Neuronal stem cell (in vitro differentiated cells): ENCODE results near the gene ABHD5. TPM values are rescaled to one million over a fixed set of nuclear protein-coding genes. Genes with fewer than 3 reads are reported as not detected.

Experiments
- DNase-seq: peaks from one replicate; pipeline ENCODE4 v3.0.0-alpha.2; 2013; ENCODE audit warnings: low spot score
- H2AFZ ChIP-seq: one replicate; pipeline ENCODE4 v1.6.1; 2013; ENCODE audit warnings: mild to moderate bottlenecking, low read length, inconsistent platforms
- H2AK5ac ChIP-seq: 2 replicates; pipeline ENCODE4 v1.6.1; 2013; ENCODE audit warnings: low read depth, mild to moderate bottlenecking, inconsistent platforms, low read length, moderate library complexity, mixed read lengths
- H2BK120ac ChIP-seq: 2 replicates; pipeline ENCODE4 v1.6.1; 2013; ENCODE audit warnings: low read depth, mild to moderate bottlenecking, inconsistent platforms, low read length, moderate library complexity, mixed read lengths
- H2BK12ac ChIP-seq: one replicate; pipeline ENCODE4 v1.6.1; 2013; ENCODE audit warnings: low read length, inconsistent platforms
- H2BK15ac ChIP-seq: 2 replicates; pipeline ENCODE4 v1.6.1; 2013; ENCODE audit warnings: mild to moderate bottlenecking, low read length, inconsistent platforms, mixed read lengths
- H2BK5ac ChIP-seq: one replicate; pipeline ENCODE4 v1.6.1; 2013; ENCODE audit warnings: inconsistent platforms, mild to moderate bottlenecking, low read length, moderate library complexity
- H3K14ac ChIP-seq: one replicate; pipeline ENCODE4 v1.6.1; 2013; ENCODE audit warnings: low read length, inconsistent platforms
- H3K18ac ChIP-seq: 2 replicates; pipeline ENCODE4 v1.6.1; 2013; ENCODE audit warnings: low read length, inconsistent platforms
- H3K23ac ChIP-seq: 2 replicates; pipeline ENCODE4 v1.6.1; 2013; ENCODE audit warnings: low read depth, mild to moderate bottlenecking, mixed read lengths, low read length, inconsistent platforms; ENCODE audit not compliant: poor library complexity
- H3K27ac ChIP-seq: replicated peaks from 3 replicates; pipeline ENCODE4 v1.5.1; 2013; ENCODE audit warnings: low read length, inconsistent platforms
- H3K27me3 ChIP-seq, 3 experiments: 2 replicates each; pipeline ENCODE4 v1.6.1; 2013; ENCODE audit warnings: low read length in 3 of 3, mild to moderate bottlenecking in 2 of 3, inconsistent platforms in 1 of 3, low read depth in 1 of 3, mixed read lengths in 1 of 3, moderate library complexity in 1 of 3; ENCODE audit not compliant: control insufficient read depth in 3 of 3, insufficient read depth in 3 of 3
- H3K36me3 ChIP-seq, 2 donors: replicated peaks in 1 of 2; 2 replicates each; pipeline ENCODE4 v1.6.1; 2013; ENCODE audit warnings: low read length in 2 of 2; ENCODE audit not compliant: control insufficient read depth in 2 of 2, insufficient read depth in 2 of 2
- H3K4ac ChIP-seq: 2 replicates; pipeline ENCODE4 v1.6.1; 2013; ENCODE audit warnings: inconsistent platforms, mild to moderate bottlenecking, low read length, moderate library complexity
- H3K4me1 ChIP-seq, 2 donors: 1 replicate in 1 of 2; 2 replicates in 1 of 2; pipeline ENCODE4 v1.6.1; 2013; ENCODE audit warnings: low read length in 2 of 2, low read depth in 1 of 2; ENCODE audit not compliant: control insufficient read depth in 2 of 2, insufficient read depth in 1 of 2
- H3K4me2 ChIP-seq: one replicate; pipeline ENCODE4 v1.6.1; 2013; ENCODE audit warnings: mild to moderate bottlenecking, low read length, inconsistent platforms; ENCODE audit not compliant: insufficient read depth, poor library complexity, severe bottlenecking
- H3K4me3 ChIP-seq, 2 donors: 2 replicates each; pipeline ENCODE4 v1.5.1; 2013; ENCODE audit warnings: low read length in 2 of 2, mild to moderate bottlenecking in 2 of 2, inconsistent platforms in 1 of 2, moderate library complexity in 1 of 2
- H3K79me1 ChIP-seq: one replicate; pipeline ENCODE4 v1.6.1; 2013; ENCODE audit warnings: low read depth, mild to moderate bottlenecking, inconsistent platforms, low read length, moderate library complexity
- H3K9ac ChIP-seq: one replicate; pipeline ENCODE4 v1.6.1; 2013; ENCODE audit warnings: mild to moderate bottlenecking, low read depth, low read length, inconsistent platforms; ENCODE audit not compliant: poor library complexity
- H3K9me3 ChIP-seq, 2 donors: replicated peaks in 1 of 2; 2 replicates each; pipeline versions ENCODE3 to v1.6.1; 2013; ENCODE audit warnings: low read length in 2 of 2, mild to moderate bottlenecking in 2 of 2, inconsistent platforms in 1 of 2, low read depth in 1 of 2, mixed read lengths in 1 of 2, moderate library complexity in 1 of 2; ENCODE audit not compliant: control insufficient read depth in 2 of 2, insufficient read depth in 1 of 2
- H4K8ac ChIP-seq: one replicate; pipeline ENCODE4 v1.6.1; 2013; ENCODE audit warnings: low read depth, mild to moderate bottlenecking, inconsistent platforms, low read length, moderate library complexity
- H4K91ac ChIP-seq: one replicate; pipeline ENCODE4 v1.6.1; 2013; ENCODE audit warnings: low read length, low read depth, mild to moderate bottlenecking, inconsistent platforms; ENCODE audit not compliant: poor library complexity
- WGBS, 2 donors: extraction: QIAGEN DNeasy Blood & Tissue Kit; methylation state at CpG; one replicate each; pipeline ENCODE4 v1.1.7; 2013; ENCODE audit warnings: missing lambda C conversion rate in 2 of 2, mixed read lengths in 1 of 2; ENCODE audit not compliant: insufficient read length in 2 of 2, insufficient replicate concordance in 1 of 2; ENCODE audit errors: extremely low coverage in 2 of 2; 5-methylcytosine and 5-hydroxymethylcytosine counted together
- polyA plus RNA-seq, 2 experiments: library from polyadenylated mRNA; stranded (reverse); fragments of 200-250 nt; gene quantifications; one replicate each; pipeline ENCODE4 v1.2.3, GENCODE V29; 2013

ABHD5 gene
- polyA plus RNA-seq (2013, experiment 1 of 2): 4.5 TPM
- 4.4 TPM for polyA plus RNA-seq (2013, experiment 2 of 2)

DNA sequence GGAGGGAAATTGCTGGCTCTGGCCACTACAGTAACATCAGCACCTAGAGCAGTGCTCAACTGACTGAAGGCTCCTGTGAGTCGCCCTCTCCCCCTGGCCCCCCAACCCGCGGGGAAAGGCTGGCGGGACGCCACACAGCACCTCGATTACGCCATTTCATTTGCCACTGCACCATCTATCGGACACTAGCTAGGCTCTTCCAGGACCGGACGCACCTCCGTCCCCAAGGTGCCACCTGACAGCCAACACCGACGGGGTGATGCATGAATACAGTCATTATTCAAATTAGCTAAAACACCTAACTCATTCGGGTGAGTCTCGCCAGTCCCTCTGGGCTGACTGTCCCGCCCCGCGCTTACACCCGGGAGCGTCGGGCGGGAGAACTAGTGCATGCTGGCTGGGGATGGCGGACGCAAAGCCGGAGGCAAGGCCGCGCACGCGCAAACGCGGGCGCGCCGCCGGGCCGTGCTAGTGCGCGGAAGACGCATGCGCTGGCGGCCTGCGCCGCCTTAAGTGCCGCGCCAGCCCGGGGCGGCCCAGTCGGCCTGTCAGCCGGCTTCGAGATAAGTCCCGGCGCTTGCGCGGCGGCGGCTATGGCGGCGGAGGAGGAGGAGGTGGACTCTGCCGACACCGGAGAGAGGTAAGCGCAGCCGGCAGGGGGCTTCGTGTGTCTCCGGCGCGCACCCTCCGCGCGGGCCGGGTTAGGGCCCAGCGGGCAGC is at the start of gene ABHD5:
TSS of gene ABHD5 (plus strand) at position 539 of the 720 bp plus-strand sequence. CDS start at position 594, 55 bp downstream.
- peak within 1 kb of the TSS; percentile 45 for H2BK5ac ChIP-seq
- no peak within 1 kb of the TSS for H3K4ac ChIP-seq
- H4K91ac ChIP-seq: no peak within 1 kb of the TSS
- H3K4me3 ChIP-seq: peak within 1 kb of the TSS; percentile 86 to 93
- peak within 1 kb of the TSS; percentile 89 for H3K18ac ChIP-seq
- H3K27me3 ChIP-seq: no peaks in the 10 kb centered on the region
- H4K8ac ChIP-seq: peak within 1 kb of the TSS; percentile 89
- peaks cover 0 to 3% of the 10 kb centered on the region in 2 donors for H3K4me1 ChIP-seq
- peak within 1 kb of the TSS; percentile 82 for H3K9ac ChIP-seq
- no CpG with 5 or more reads among the region's 71 CpGs for WGBS, 2 donors
- H3K14ac ChIP-seq: peak within 1 kb of the TSS; percentile 94
- peak within 1 kb of the TSS; percentile 61 for H2BK15ac ChIP-seq
- no peak within 1 kb of the TSS for H2BK12ac ChIP-seq
- DNase-seq: peak; percentile 94
- H2BK120ac ChIP-seq: no peak within 1 kb of the TSS
- peak within 1 kb of the TSS; percentile 66 for H3K27ac ChIP-seq
- H3K23ac ChIP-seq: peak within 1 kb of the TSS; percentile 100
- H3K79me1 ChIP-seq: no peaks in the 10 kb centered on the region
- peak within 1 kb of the TSS; percentile 88 for H3K4me2 ChIP-seq
- no peak within 1 kb of the TSS for H2AK5ac ChIP-seq
- peak within 1 kb of the TSS; percentile 98 for H2AFZ ChIP-seq
- H3K9me3 ChIP-seq: no peaks in the 10 kb centered on the region
- H3K36me3 ChIP-seq: peaks cover 0 to 4% of the 10 kb centered on the region in 2 donors

DNA sequence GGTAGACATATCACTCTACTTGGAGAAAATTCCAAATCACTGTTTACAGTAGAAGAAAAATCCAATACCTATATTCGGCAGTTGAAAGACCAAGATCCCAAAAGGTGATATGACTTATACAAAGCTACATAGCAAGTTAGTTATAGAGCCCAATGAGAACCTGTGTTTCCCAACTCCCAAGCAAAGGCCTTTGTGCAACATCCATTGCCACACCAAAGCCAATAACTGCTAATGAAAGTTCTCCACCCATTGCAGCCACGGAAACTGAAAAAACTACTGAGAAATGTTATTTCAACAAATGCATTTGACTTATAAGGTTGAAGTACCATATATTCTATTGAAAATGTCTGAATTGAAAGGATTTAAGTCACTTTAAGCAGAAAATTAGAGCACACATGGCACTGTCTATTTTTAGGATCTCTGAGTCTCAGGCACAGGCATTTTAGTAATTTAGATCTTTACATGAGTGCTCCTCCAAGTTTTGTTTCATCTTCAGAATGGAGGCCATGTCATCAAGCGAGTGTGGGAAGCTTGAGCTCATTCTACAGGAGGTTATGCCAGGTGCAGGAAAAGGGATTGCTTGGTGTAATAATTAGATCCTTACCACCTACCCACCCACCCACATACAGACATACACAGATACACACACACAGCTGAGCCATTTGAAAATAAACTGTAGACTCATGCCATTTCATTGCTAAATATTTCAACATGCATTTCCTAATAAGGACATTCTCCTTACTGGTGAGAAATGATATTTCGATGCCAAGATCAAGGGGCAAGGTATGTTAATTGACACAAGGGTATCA is 49.2 kb upstream of the ABHD5 start:
- no peak overlapping the region for H3K9ac ChIP-seq
- H3K27ac ChIP-seq: no peak overlapping the region
- H2BK5ac ChIP-seq: no peak overlapping the region
- H4K91ac ChIP-seq: no peak overlapping the region
- H3K4ac ChIP-seq: no peak overlapping the region
- no CpG with 5 or more reads among the region's 4 CpGs for WGBS, 2 donors
- H3K14ac ChIP-seq: no peak overlapping the region
- no peaks in the 10 kb centered on the region for H3K27me3 ChIP-seq
- H3K23ac ChIP-seq: no peak overlapping the region
- H2AK5ac ChIP-seq: no peak overlapping the region
- no peak overlapping the region for H3K18ac ChIP-seq
- H4K8ac ChIP-seq: no peak overlapping the region
- H3K9me3 ChIP-seq: peaks cover 0 to 1% of the 10 kb centered on the region in 2 donors
- H2BK120ac ChIP-seq: no peak overlapping the region
- no peak overlapping the region for H2BK12ac ChIP-seq
- H3K79me1 ChIP-seq: no peaks in the 10 kb centered on the region
- peaks cover 0 to 3% of the 10 kb centered on the region in 2 donors for H3K4me1 ChIP-seq
- no peaks in the 10 kb centered on the region for H3K36me3 ChIP-seq
- DNase-seq: no peak
- no peak overlapping the region for H3K4me2 ChIP-seq
- H2BK15ac ChIP-seq: no peak overlapping the region
- H3K4me3 ChIP-seq: no peak overlapping the region
- H2AFZ ChIP-seq: no peak overlapping the region

DNA sequence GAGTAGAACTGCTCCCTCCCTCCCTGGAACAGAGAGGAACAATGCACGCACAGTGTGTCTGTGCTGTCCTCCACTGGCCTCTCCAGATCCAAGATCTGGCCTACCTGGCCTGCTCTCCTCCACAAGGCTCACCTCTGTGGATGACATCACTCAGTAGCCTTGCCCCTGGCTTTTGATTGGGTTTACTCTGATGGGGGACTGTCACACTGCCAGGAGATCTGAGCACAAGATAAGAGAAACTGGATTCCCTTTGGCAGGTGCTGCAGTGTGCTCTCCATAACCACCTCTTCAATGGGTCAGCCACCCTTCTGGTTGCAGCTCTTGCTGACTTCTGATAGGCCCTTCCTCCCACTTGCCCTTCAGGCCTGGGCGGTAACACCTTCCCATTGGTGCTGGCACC is 46.3 kb upstream of the ABHD5 start:
- H3K27ac ChIP-seq: no peak overlapping the region

More for the DNA sequence above, 46.3 kb upstream of the ABHD5 start:
- Histone ChIP-seq H3K36me3 (no peaks in the 10 kb centered on the region), H4K91ac (no peak overlapping the region), H3K4me2 (no peak overlapping the region), H2BK12ac (no peak overlapping the region), H3K14ac (no peak overlapping the region), H3K4me3 (no peak overlapping the region), H3K23ac (no peak overlapping the region), H3K79me1 (no peaks in the 10 kb centered on the region), H3K9ac (no peak overlapping the region), H4K8ac (no peak overlapping the region), H3K18ac (no peak overlapping the region), H2BK5ac (no peak overlapping the region), H3K9me3 (peaks cover 0 to 1% of the 10 kb centered on the region in 2 donors), H3K4ac (no peak overlapping the region), H3K27me3 (no peaks in the 10 kb centered on the region), H2BK120ac (no peak overlapping the region), H2BK15ac (no peak overlapping the region), H3K4me1 (peaks cover 0 to 2% of the 10 kb centered on the region in 2 donors), H2AK5ac (no peak overlapping the region), H2AFZ (no peak overlapping the region)
- WGBS, 2 donors: no CpG with 5 or more reads among the region's 2 CpGs
- no peak for DNase-seq
